GM18519 (cell line): ENCODE data around the gene ITGAX.
"Not testable (repeated sequence)": the region's sequence is repeated elsewhere in the genome, so short reads cannot be mapped to it uniquely, and the experiment has no call there.

ENCODE experiments used
- ATAC-seq: cut with Tn5 transposase; IDR thresholded peaks from one replicate; pipeline ENCODE4 v1.9.1; 2021; ENCODE audit warnings: mild to moderate bottlenecking, moderate library complexity; ENCODE audit not compliant: unreplicated experiment, low FRiP score

ITGAX gene

DNA sequence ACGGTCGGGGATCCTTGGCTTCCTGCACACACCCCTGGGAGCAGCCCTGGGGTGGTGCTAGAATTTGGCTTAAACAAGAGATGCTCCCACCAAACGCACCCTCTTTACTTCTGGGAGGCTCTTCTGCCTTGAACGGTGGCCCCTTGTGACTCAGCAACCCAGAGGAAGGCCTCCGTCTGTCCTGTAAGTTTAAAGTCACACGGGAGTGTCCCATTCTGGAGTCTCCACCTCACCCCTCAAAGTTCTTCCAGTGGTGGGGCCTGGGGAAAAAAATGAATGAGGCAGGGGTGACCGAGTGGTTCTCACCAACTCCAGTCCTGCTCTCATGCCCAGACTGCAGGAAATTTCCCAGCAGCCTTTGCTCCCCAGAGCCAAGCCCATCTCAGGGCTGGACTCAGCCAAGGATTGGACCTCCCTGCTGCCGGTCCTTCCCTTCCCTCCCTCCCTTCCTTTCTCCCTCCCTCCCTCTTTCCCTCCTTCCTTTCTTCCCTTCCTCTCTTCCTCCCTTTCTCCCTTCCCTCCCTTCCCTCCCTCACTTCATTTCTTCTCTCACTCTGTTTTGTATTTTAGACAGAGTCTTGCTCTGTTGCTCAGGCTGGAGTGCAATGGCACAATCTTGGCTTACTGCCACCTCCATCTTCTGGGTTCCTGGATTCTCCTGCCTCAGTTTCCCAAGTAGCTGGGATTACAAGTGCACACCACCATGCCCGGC lies 49.5 kb downstream of the ITGAX start:
- no peak for ATAC-seq

DNA sequence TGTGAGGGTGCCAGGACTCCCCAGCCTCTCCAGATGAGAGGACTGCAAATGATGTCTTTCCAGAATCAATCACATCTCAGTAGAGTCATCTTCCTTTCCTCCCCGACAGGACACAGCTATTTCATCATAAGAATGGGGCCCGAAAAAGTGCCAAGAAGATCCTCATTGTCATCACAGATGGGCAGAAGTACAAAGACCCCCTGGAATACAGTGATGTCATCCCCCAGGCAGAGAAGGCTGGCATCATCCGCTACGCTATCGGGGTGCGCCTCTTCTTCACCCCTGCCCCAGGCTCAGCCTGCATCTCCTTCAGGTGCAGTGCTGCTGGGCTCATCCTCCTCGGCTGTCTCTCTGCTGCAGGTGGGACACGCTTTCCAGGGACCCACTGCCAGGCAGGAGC lies 52.4 kb downstream of the ITGAX start:
- no peak for ATAC-seq

DNA sequence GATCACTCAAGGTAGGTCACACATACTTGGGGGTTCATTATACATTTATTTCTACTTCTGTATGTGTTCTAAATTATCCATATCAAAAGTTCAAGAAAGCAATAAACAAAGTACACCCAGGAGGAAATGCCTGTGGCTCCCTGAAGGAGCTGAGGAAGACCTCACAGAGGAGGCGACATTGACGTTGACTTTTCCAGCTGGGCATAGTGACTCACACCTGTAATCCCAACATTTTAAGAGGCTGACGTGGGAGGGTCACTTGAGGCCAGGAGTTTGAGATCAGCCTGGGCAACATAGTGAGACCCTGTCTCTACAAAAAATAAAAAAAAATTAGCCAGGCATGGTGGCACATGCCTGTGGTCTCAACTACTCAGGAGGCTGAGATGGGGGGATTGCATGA lies 54.5 kb downstream of the ITGAX start:
- ATAC-seq, result no peak

DNA sequence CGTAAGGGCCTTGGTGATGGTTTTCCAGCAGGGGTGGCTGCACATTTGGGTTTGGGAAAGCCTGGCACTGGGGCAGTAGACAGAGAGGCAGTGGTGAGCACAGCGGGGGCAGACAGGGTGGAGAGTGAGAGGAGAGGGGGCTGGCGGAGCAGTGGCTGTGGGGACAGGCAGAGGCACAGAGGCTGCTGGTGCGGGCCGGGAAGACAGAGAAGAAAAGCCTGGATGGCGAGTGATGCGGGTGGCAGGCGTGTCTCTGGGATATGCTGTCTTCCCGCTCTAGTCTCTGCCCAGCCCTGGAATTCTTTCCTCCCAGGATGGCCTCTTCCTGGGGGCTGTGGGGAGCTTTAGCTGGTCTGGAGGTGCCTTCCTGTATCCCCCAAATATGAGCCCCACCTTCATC lies 55.1 kb downstream of the ITGAX start:
- no peak for ATAC-seq

DNA sequence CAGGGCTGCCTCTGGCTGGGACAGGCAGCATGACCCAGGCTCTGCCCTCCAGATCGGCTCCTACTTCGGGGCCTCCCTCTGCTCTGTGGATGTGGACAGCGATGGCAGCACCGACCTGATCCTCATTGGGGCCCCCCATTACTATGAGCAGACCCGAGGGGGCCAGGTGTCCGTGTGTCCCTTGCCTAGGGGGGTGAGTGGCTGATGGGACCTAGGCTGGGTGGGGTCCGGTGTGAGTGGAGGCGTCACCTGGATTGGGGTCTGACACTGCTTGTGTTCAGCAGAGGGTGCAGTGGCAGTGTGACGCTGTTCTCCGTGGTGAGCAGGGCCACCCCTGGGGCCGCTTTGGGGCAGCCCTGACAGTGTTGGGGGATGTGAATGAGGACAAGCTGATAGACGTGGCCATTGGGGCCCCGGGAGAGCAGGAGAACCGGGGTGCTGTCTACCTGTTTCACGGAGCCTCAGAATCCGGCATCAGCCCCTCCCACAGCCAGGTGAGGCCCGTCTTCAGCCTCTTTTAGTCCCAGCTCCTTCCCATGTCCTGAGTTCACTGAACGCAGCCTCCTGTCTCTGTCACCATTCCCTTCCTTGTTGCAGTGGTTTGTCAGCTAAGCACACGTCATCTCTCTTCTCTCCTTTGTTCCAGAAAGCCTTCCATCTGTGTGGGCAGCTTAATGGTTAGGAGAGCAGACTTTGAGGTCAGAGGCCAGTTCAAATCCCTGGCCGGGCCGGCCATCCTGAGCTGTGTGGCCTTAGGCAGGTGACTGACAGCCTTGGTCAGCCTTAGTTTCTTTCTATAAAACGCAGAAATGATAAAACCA lies 56.3 kb downstream of the ITGAX start:
- ATAC-seq, result no peak

DNA sequence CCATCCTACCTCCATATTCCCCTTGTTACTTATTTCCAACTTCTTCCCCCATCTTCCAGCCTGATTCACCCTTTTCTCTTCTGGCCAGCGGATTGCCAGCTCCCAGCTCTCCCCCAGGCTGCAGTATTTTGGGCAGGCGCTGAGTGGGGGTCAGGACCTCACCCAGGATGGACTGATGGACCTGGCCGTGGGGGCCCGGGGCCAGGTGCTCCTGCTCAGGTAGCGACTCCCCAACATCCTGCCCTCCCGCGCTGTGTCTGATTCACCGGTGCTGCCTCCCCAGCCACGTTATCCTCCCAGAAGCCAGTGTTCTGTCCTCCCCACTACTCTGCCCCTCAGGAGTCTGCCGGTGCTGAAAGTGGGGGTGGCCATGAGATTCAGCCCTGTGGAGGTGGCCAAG lies 57.8 kb downstream of the ITGAX start:
- no peak for ATAC-seq

DNA sequence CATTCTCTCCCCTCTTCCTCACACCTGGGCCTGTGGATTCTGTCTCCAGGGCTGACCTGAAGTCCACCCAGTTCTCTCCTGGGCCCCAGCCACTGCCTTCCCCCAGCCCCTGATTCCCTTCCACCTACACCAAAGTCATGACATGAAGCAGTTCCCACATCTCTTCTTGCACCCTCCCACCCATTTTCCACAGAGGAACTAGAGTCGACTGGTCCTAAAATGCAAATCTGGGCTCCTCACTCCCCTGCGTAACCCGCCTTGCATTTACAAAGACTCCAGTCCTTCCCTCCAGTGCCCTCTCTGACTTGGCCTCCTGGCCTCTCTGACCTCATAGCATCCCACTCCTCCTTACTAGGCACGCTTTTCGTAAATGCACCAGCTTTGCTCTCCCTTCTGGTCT lies 58.4 kb downstream of the ITGAX start:
- ATAC-seq, result no peak

DNA sequence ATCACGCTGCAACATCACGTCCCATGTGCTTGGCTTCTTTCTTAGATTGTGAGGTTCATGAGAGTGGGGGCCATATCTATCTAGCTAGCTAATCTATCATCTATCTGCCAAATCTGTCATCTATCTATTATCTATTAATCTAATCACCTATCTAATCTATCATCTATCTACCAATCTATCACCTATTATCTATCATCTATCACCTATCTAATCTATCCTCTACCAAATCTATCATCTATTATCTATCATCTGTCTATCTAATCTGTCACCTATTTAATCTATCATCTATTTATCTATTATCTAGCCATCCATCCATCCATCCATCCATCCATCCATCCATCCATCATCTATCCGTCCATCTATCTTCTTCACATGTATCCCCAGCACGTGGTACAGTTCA lies 59.0 kb downstream of the ITGAX start:
- no peak for ATAC-seq

DNA sequence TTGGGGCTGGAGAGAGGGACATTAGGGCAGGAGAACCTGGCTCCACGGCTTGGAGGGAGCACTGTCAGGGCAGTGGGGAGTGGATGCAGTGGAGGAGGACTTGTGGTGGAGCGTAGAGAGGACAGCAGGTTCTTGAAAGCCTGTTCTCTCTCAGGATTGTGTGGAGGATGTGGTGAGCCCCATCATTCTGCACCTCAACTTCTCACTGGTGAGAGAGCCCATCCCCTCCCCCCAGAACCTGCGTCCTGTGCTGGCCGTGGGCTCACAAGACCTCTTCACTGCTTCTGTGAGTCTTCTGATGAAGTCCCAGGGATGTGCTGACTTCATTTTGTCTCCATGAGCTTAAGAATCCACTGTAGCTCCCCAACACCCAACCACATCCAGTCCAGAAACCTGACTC lies 59.7 kb downstream of the ITGAX start:
- ATAC-seq, result no peak

DNA sequence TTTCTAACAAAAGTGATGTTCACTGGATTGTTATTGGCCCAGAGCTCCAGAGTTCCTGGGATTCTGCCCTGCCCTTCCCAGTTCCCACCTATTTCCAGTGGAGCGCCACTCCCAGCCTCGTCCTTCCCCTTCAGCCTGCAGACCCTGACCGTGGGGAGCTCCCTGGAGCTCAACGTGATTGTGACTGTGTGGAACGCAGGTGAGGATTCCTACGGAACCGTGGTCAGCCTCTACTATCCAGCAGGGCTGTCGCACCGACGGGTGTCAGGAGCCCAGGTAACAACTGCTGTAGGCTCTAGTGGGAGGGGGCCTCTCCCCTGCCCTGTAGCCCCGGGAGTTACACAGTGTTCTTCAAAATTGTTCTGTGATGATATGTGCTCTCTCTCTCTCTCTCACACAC lies 61.4 kb downstream of the ITGAX start:
- ATAC-seq, result no peak

DNA sequence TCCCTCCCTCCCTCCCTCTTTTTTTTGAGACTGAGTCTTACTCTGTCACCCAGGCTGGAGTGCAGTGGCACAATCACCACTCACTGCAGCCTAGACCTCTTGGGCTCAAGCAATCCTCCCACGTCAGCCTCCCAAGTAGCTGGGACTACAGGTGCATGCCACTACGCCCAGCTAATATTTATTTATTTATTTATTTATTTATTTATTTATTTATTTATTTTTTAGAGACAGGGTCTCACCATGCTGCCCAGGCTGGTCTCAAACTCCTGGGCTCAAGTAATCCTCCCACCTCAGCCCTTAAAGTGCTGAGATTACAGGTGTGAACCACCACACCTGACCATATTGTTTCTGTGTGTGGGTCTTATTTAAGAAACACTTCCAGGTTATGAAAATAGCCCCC lies 62.1 kb downstream of the ITGAX start:
- ATAC-seq, result not testable (repeated sequence)

DNA sequence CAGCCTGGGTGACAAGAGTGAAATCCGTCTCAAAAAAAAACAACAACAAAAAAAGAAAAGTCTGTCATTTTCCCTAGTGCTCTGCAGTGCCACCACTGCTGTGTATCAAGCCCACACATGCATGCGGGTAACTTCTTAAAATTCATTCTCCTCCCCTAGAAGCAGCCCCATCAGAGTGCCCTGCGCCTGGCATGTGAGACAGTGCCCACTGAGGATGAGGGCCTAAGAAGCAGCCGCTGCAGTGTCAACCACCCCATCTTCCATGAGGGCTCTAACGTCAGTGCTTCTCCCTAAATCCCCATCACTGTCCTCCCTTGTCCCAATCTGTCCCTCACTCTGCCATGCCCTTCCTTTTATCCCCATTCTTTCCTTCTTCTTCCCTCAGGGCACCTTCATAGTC lies 62.9 kb downstream of the ITGAX start:
- no peak for ATAC-seq

DNA sequence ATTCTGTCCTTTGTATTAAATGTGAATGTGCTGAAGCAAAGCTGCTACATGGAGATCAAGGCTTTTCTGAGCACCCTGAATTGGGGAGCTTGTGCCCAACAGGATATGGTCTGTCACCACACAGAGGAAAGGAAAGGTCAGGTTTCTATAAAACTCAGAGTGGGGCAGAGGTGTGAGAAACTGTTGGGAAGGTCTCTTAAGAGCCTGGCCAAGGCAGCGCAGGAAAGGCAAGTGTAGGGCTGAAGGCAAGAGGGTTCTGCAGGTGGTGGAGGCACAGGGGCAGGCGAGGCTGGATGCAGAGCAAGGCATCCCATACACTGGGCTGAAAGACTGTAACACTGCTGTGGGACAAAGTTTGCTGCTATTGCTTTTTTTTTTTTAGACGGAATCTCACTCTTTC lies 65.1 kb downstream of the ITGAX start:
- no peak for ATAC-seq

DNA sequence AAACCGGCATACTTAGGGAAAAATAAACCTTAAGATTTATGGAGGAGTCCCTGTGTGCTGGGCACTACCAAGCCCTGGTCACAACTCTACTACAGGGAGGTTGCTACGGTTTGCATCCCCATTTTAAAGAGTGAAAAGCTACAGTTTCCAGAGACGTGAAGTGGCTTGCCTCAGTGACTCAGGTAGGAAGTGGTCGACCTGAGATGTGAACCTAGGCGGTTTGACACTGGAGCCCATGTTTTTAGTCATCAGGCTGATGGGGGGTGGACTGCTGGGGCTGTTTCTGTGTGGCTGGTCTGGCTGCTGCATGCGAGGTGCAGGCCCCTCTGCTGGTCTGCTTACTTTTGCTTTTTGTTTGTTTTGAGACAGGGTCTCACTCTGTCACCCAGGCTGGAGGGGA lies 66.6 kb downstream of the ITGAX start:
- no peak for ATAC-seq

DNA sequence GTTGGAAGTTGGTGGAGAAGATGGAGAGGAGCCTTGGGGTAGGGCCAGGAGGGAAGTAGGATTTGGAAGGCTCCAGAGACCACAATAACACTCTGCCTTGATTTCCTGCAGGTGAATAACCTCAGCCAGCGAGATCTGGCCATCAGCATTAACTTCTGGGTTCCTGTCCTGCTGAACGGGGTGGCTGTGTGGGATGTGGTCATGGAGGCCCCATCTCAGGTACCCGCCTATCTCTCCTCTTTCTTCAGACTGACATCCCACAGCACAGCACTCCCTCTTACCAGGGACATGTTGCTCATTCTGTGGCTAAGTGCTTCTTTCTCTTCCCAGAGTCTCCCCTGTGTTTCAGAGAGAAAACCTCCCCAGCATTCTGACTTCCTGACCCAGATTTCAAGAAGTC lies 68.3 kb downstream of the ITGAX start:
- ATAC-seq, result no peak

DNA sequence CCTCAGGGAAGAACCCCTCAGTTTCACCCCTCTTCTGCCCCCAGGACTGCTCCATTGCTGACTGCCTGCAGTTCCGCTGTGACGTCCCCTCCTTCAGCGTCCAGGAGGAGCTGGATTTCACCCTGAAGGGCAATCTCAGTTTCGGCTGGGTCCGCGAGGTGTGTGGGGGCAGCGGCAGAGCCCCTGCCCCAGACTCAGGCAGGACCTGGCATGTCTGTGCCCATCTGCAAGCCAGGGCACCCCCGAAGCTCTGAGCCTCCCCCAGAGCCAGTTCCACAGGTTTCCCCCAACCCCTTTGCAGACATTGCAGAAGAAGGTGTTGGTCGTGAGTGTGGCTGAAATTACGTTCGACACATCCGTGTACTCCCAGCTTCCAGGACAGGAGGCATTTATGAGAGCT lies 68.8 kb downstream of the ITGAX start:
- ATAC-seq, result no peak

DNA sequence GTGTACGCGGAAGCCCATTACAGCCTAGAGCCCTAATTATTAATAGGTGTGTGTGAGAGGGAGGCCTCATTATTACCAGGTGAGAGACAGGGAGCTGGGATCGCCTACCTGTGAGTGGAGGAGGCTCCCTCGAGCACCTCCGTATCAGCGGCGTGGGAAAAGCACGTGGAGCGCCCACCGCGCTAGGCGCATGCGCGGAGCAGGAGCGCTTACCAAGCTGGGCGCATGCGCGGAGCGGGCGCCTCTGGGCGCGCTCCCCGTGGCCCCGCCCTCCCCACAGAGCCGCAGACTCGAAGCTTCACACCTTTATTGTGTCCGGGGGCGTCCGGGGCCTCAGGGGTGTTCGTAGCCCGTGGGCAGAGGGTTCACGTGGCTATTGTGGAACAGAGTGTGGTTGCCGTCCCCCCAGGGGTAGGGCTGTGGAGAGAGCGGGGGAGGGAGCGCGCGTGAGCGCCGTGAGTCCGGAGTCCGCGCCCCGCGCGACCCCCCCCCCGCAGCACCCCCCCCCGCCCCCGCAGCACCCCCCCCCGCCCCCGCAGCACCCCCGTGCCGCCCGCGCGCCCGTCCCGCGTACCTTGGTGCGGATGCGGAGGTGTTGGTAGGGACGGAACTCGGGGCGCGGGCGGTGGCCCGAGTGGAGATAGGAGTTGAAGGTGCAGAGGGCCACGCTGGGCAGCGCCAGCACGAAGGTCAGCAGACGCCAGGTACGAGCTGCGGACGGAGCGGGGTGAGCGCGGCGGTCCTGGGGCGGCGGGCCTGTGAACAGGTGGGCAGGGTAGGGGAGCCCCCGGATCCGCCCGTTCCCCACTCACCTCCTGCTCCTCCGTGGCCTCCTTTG lies 72.7 kb downstream of the ITGAX start:
- ATAC-seq, result no peak

DNA sequence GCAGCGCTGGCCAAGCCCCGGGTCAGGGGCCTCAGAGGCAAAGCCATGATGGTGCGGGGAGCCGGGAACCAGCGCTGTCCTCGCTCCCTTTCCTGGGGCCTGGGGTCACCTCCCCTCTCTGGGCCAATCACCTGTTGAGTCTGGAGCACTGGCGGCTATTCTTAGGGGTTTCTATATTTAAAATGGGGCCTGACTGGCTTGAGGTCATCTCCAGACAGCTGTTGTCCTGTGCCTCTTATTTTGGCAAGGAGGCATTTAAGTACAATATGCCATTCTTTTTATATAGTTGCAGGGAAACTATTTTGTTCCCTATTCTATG lies 73.3 kb downstream of the ITGAX start, which contains the start of gene COX6A2:
COX6A2 (minus strand) TSS at position 82 of the 319 bp plus-strand sequence; CDS start at position 47, 35 bp downstream.
- no peak for ATAC-seq

DNA sequence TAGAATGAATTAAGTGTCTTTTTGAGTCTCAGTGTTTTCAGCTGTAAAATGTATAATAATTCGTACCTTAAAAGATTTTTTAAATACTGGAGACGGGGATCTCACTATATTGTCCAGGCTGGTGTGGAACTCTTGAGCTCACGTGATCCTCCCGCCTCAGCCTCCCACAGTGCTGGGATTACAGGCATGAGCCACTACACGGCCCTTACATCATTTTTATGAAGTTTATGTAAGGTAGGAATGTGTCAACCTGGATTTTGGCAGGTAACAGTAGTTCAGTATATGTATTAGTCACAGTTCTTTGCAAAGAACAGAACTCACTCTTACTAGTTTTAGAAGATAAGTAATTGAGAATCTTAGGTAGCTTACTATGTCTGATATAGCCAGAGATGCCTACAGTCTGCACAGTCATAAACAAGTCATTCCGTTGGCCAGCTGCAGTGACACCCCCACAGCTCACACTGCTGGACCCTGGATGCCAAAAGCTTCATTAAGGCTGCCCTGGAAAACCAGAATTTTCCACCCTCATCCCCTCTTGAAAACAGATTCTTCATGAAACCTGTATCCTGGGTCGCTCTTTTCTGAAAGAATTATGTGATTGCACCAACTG lies 73.8 kb downstream of the ITGAX start:
- ATAC-seq, result no peak

DNA sequence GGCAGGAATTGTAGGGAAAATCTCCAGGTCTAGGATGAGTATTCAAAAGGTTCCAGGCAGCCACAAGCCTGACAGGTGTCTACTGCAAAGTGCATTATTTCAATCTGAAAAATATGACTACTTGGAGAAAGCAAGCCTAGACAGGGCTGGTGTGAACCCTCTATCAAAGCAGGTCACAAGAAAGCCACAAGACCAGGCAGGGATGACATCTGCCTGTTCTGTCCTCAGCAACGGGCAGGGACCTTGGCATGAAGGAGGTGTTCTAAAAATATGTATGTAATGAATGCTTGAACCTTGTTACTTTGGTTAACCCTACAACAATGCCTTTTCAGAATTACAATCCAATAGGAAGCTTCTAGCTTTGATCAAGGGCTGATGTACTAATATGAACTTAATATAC lies 74.3 kb downstream of the ITGAX start:
- no peak for ATAC-seq

DNA sequence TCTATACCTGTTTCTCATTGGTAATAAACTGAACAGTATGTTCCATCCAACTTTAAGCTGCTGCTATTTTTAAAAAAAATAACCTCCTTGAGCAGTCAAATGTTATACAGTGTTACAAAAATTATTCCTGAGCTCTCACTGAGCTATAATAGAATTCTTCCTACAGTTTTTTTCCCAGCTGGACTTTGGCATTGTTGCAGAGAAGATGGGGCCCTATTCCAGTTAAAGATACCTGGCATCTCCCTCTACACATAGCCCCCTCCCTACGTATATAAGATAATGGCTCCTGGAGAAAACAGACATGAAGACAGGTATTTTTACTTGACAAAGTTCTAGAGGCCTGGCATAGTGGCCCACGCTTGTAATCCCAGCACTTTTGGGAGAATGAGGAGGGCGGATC lies 74.8 kb downstream of the ITGAX start:
- no peak for ATAC-seq
